IPS-NIHi7 (cell line): ENCODE data around the gene CCDC172.

Experiments
- DNase-seq: peaks from one replicate; pipeline ENCODE4 v3.0.0; 2012; ENCODE audit warnings: mixed read lengths; ENCODE audit errors: extremely low spot score

CCDC172 gene

GRCh38 chr10:116324227-116324950 is at the start of gene CCDC172:
Gene CCDC172 (plus strand): TSS chr10:116324448. CDS start chr10:116325012, 564 bp downstream.
- peak; percentile 10 for DNase-seq

GRCh38 chr10:116276981-116277380 is 47.3 kb upstream of the CCDC172 start:
- DNase-seq: no peak

- DNase-seq: no peak
Observed at GRCh38 chr10:116278846-116279245, 45.4 kb upstream of the CCDC172 start.

GRCh38 chr10:116281775-116282174 is 42.5 kb upstream of the CCDC172 start:
- no peak for DNase-seq

GRCh38 chr10:116286626-116287200 is 37.5 kb upstream of the CCDC172 start:
- no peak for DNase-seq

- no peak for DNase-seq
Observed at GRCh38 chr10:116287906-116288501, 36.2 kb upstream of the CCDC172 start.

- DNase-seq: no peak
Observed at GRCh38 chr10:116289652-116290051, 34.6 kb upstream of the CCDC172 start.

- no peak for DNase-seq
Observed at GRCh38 chr10:116292493-116292892, 31.8 kb upstream of the CCDC172 start.

- no peak for DNase-seq
Observed at GRCh38 chr10:116296291-116296721, 27.9 kb upstream of the CCDC172 start.

GRCh38 chr10:116298586-116298985 is 25.7 kb upstream of the CCDC172 start:
- DNase-seq: no peak

GRCh38 chr10:116300542-116300941 is 23.7 kb upstream of the CCDC172 start:
- DNase-seq: no peak

- no peak for DNase-seq
Observed at GRCh38 chr10:116304923-116305322, 19.3 kb upstream of the CCDC172 start.

- DNase-seq: no peak
Observed at GRCh38 chr10:116306847-116307246, 17.4 kb upstream of the CCDC172 start.

GRCh38 chr10:116307455-116307854 is 16.8 kb upstream of the CCDC172 start:
- no peak for DNase-seq

- DNase-seq: no peak
Observed at GRCh38 chr10:116311016-116311415, 13.2 kb upstream of the CCDC172 start.

GRCh38 chr10:116311706-116312490 is 12.3 kb upstream of the CCDC172 start:
- no peak for DNase-seq

GRCh38 chr10:116312548-116312947 is 11.7 kb upstream of the CCDC172 start:
- no peak for DNase-seq

GRCh38 chr10:116316503-116316902 is 7.7 kb upstream of the CCDC172 start:
- DNase-seq: no peak

GRCh38 chr10:116324951-116325635 is 845 bp downstream of the CCDC172 start:
- DNase-seq: peak; percentile 42

- DNase-seq: no peak
Observed at GRCh38 chr10:116325987-116326386, 1.7 kb downstream of the CCDC172 start.

GRCh38 chr10:116329153-116329552 is 4.9 kb downstream of the CCDC172 start:
- no peak for DNase-seq

GRCh38 chr10:116331815-116332214 is 7.6 kb downstream of the CCDC172 start:
- no peak for DNase-seq
